DMS114 treated with DMSO at 0.1 percent for 48 hours (cell line): Measurements from ENCODE around the gene CRKL.

ENCODE experiments used
- DNase-seq: peaks from one replicate; lab custom pipeline; 2025; ENCODE audit not compliant: unreplicated experiment; lab: John Stamatoyannopoulos, UW

CRKL gene

DNA sequence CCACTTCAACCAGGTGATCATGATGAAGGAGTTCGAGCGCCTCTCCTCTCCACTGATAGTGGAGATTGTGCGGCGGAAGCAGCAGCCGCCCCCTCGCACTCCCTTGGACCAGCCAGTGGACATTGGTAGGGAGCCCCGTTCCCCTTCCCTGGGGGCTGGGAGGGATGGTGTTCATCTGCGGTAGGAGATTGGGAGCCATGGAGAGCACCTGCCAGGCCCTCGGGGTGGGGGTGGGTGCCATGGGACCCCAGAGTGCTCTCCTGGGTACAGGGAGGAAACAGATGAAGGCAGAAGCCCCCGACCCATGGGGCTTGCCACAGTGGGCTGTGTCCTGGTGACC lies 77.7 kb downstream of the CRKL start:
- DNase-seq = no peak

DNA sequence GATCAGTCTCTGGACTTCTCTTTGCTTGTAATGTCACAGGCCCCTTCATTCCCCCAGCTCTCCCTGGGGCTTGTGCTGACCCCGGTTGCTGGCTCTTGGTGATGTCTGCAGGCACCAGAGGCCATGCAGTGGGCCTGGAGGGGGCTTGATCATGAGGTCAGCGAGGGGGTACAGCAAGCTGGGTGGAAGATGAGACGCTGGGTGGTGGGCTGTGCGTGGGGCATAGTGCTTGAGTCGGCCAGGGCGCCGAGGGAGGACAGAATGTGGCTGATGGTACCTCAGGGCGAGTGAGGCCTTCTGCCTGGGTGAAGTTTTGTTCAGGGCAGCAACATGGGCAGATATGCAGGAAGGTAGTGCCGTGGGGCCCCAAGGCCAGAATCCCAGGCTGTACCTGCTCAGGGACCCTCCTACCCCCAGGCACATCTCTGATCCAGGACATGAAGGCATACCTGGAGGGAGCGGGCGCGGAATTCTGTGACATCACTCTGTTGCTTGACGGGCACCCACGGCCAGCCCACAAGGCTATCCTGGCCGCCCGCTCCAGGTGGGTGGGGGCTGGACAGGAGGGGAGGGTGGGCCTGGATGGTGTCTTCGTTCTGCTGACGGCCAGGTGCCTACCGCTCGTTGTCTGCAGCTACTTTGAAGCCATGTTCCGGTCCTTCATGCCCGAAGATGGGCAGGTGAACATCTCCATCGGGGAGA lies 78.3 kb downstream of the CRKL start:
- no peak for DNase-seq

DNA sequence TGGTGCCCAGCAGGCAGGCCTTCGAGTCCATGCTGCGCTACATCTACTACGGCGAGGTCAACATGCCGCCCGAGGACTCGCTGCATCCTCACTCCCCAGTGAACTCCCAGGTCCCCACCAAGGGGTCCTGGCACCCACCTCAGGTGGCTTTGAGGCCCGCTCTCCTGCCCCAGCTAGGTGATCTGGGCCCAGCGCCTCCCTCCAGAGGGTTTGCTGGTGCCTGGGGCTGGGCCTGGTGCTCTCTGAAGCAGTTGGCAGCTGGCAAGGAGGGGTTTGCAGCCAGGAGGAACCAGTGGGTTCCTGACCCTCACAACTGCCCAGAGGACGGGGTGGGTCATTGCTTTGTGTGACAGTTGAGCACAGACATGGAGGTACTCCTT lies 78.8 kb downstream of the CRKL start:
- DNase-seq = no peak

DNA sequence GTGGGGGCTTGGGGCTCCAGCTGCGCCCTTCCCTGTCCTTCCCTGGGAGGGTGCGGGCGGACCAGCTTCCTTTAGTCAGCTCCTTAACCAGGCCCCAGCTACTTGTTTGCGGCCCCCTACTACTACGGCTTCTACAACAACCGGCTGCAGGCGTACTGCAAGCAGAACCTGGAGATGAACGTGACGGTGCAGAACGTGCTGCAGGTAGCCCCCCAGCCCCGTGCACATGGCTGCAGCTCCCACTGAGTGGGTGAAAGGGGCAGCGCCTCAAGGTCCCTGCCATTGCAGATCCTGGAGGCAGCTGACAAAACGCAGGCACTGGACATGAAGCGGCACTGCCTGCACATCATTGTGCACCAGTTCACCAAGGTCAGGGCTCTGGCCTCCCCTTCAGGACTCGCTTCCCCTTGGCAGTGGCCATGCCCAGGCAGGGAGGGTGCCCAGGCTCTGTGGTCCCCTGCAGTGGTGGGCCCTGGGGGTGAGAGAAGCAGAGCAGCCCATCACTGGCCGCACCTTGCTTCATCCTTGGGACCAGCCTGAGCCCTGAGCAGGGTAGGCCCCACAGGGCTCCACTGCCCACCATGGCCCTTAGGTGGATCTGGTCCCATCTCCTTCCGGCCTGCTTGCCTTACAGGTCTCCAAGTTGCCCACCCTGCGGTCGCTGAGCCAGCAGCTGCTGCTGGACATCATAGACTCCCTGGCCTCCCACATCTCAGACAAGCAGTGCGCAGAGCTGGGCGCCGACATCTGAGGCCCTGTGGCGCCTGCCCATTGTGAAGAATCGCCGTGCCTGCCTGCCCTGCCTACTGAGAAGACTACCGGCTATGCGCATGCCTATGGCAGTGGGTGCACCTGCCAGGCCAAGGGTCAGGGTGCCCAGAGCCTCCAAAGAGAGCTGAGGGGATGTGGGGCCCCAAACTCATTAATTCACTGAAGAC lies 79.7 kb downstream of the CRKL start:
- no peak for DNase-seq

DNA sequence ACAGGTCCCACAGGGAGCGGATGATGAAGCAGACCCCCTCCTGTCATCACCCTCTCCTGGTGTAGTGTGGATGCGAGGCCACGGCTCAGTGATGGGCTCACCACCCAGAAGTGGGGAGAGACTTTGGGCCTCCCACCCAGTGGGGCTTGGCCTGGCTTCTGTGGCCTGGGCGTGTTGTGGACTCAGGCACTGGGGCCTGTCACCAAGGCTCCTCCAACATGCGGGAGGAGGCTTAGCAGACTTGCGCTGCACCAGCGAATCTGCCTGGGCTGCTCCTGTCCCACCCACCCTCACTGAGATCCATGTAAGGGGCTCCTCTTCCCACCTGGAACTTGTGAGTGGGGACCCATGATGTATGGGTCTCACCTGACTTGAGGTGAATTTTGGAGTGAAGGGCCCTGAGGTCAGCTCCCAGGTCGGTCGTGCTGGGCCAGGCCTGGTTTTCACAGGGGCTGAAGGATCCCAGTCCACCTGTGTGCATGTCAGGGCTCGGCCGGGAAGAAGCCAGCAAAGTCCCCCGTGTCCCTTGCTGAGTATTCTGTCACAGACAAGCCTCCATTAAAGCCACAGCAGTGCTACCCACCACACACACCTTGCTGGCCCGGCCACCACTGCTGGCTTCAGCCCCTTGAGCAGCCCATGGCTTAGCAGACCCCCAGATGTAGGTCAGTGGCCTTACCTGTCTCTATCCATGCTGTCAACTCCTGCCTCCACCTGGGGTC lies 80.5 kb downstream of the CRKL start:
- DNase-seq = no peak

DNA sequence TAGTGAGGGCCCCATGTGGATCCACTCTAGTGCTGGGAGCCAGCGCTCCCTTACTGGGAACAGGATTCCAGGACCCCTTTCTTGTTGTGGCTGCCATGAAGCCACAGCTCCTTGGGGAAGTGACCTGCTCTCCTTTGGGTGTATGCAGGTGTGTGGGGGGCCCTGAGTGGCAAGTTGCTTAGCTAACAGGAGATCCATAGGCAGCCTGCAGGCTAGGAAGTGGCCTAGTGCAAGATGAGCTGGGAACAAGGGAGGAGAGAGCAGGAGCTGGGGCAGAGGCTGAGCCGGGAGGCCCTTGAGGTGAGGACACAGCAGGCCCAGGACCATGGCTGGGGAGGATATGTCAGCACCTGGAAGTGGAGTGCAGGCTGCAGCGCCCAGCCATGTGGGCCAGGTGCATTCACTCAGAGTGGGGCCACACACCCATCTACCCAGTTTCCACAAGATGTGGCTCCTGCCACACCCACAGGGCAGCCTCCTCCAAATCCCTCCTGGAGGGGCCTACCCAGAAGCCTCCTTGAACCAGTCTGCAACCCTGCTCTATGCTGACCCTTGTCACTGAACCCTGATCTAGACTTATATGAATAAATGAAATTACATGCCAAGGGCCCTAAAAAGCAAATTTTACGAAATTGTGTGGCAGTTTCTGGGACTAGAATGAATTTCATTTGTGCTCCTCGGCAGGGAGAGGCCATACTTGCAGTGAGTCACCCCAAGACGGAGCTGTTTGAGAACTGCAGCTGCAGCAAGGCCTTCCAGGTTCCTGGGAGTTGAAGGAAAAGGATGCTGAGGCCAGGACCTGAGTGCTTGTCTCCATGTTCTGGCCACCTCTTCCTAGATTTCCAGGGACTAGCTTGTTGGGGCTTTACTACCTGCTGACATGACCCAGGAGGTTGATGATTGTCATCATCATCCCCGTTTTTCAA lies 81.5 kb downstream of the CRKL start:
- no peak for DNase-seq

DNA sequence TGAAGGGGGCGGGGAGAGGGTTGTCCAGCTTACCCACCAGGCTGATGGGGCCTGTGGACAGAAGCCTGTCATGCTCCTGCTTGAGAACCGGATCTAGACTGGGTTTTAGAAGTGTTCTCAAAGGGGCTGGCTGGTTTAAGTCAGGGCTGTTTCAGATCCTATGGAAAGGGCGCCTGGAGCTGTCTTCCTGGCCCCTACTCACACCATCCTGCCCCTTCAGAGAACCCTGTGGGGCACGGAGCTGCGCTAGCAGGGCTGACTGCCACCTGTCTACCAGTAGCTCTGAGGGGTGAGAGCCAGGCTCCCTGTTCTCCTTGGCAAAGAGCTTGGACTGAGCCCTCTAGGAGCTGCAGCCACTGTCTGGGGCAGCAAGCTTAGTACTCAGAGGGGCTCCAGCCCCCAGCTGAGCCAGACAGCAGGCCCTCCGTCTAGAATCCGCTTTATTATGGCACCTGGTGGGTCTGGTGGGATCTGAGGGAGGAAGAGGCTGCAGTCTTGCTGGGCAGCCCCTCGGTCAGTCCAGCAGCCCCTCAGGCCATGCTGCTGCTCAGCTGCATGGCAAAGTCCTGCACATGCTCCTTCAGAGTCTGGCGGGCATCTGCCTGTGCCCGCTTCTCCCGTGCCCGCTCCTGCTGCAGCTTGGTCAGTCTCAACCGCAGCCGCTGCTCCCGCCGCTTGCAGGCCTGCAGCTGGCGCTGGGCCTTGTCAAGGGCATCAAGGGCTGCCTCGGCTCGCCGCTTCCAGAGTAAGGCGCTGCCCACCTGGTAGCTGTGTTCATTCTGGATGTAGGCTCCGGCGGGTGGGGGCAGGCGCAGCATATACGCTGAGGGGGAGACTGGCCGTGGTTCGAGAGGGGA lies 82.4 kb downstream of the CRKL start:
- no peak for DNase-seq

DNA sequence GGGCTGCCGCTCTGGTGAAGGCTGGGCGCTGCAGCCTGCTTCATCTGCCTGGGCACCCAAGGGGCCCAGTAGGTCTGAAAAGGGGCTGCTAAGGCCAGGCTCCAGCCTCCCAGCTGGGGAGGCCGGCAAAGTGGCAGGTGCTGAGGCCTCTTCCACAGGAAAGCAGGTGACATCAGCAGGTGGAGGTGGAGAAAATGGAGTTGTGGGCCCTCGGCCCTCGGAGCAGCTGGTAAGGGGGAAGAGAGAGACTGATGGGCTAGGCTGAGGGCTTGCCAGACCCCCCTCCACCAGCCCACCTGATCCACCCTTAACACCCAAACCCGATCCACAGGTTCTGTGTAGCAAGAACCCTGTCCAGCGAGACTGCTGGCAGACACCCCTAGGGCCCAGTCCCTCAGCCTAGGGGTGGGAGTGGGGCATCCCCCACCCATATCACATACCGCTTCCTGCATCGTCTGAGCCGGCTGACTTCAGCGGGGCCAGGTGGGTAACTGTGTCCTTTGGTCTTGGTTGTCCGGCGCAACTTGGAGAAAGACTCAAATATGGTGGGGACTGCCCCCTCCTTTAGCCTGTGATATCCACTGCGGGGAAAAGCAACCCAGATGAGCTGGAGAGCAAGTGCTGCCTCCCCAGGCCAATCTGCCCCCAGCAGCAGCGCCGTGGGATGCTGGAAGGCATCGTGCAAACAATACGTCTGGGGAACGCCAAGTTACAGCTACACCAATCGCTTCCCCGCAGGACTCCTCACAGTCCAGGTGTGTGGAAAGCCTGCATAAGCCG lies 83.2 kb downstream of the CRKL start:
- no peak for DNase-seq

DNA sequence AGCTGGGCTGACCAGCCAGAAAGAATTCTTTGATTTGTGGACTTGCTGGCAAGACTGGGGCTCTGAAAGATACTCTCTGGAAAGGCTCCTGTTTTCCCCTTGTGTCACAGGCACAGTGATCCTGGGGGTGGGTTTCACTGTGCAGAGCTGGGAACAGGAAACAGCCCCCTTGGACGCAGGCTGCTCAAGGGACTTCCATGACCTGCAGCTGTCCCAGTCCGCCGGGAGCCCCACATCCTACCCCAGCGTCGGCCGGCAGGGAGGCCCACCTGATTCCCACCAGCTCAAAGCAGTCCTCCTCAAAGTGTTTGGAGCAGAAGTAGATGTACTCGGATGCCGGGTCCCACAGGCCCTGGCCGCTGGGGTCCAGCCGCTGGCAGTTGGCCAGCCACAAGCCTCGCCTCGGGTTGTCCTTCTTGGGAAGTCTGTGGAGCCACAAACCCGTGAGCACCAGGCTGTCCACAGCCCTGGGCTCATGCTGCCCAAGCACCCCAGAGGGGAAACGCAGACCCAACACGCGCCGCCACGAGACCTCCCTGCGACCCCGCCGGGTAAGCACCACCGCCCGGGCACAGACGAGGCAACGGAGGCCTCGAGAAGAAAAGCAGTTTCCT lies 83.9 kb downstream of the CRKL start:
- no peak for DNase-seq

DNA sequence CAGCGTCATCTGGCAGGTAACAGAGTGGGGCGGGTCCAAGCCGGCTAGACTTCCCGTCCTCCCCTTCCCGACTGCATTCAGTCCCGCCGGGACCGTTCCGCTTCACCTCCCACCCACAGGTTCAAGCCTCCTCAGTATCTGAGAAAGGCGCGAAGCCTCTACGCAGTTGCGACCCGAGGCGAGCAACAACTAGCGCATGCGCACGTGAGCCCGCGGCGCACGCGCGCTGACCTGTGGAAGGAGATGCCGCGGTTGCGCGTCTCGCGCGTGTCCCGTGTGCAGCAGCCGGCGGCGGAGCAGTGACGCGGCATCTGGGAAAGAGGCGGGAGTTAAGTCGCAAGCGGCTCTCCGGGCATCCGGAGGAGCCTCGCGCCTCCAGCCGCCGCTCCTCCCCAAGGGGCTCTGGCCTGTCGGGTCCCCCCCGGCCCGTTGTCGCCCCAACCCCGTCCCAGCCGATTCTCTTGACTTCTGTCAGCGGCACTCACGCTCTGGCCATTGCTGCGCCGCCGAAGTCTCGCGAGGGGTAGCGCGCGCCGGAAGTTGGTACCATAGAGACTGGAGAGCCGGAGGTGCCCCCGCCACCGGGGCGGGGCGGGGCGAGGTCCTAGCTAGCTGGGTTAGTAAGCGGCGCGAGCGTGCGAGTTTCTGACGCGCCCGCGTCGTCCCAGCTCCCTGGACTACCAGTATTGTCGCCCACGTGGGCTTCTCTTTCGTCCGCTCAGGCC lies 84.6 kb downstream of the CRKL start, which contains the start of gene THAP7:
TSS of gene THAP7 (minus strand) at position 518 of the 725 bp plus-strand sequence. CDS start at position 311, 207 bp downstream.
- peak; percentile 87 for DNase-seq
